Upper lobe of left lung (tissue), 4 donors: ENCODE data around the gene GLIS1.

Experiments used
- CTCF ChIP-seq, 6 experiments: fragments of 450-650 bp in 4 of 6; fragments of 200-600 bp in 2 of 6; sonication (generic) in 2 of 6; IDR thresholded peaks; one replicate each; pipeline ENCODE4 v1.5.1; 2016 to 2019; ENCODE audit warnings: antibody characterized with exemption in 6 of 6
- EP300 ChIP-seq, 4 donors: sonication (generic); formaldehyde crosslinking; IDR thresholded peaks; one replicate each; pipeline ENCODE4 v1.5.1; 2017; ENCODE audit warnings: antibody characterized with exemption in 4 of 4, control low read depth in 2 of 4
- POLR2A ChIP-seq, 4 donors: fragments of 450-650 bp; IDR thresholded peaks; one replicate each; pipeline ENCODE4 v1.5.1; 2016 to 2017; ENCODE audit warnings: antibody characterized with exemption in 4 of 4, mild to moderate bottlenecking in 2 of 4
- POLR2AphosphoS5 ChIP-seq, 2 donors: sonication (generic); formaldehyde crosslinking; IDR thresholded peaks; one replicate each; pipeline ENCODE4 v1.5.1; 2017; ENCODE audit warnings: antibody characterized with exemption in 2 of 2

DNA sequence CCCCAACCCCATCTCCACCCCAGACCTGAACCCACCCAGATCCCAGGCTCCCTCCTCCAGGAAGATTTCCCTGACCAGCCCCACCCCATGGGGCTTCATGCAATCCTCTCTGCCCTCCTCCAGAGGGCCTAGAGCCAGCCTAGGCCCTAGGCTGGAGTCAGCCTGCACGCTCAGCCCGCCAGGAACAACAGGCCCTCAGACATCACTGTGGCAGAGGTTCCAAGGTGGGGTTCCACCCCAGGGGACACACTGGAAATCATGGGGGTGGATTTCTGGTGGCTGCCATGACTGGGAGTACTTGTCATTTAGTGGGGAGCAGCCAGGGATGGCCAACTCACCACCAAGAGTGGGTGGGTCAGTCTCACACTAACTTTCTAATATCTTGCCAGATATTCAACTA is 122.0 kb downstream of the GLIS1 start:
- TF ChIP-seq POLR2A (IDR thresholded peaks at IDR 0.05) (no peak), CTCF (IDR thresholded peaks at IDR 0.05) (no peak), EP300 (IDR thresholded peaks at IDR 0.05) (no peak), POLR2AphosphoS5 (IDR thresholded peaks at IDR 0.05) (no peak)
